Endothelial cell of umbilical vein (primary cell): ENCODE data around the gene IFRD2. TPM values are rescaled to one million over a fixed set of nuclear protein-coding genes. Genes with fewer than 3 reads are reported as not detected.

Experiments
- BruUV-seq: library from RNA; stranded (reverse); fragments of 400-500 nt; replicated peaks from 2 replicates; lab custom pipeline; 2021; lab: Mats Ljungman, UMichigan
- CTCF ChIA-PET: fragments of 300-600, 350-600 bp; sonication (Branson Sonifier 250); formaldehyde crosslinking; loops from one replicate; lab custom pipeline; 2021; ENCODE audit warnings: antibody characterized with exemption, inconsistent platforms; lab: Charles Lee
- POLR2A ChIA-PET: fragments of 300-600, 350-600 bp; sonication (Branson Sonifier 250); formaldehyde crosslinking; loops from one replicate; lab custom pipeline; 2021; ENCODE audit warnings: antibody characterized with exemption, inconsistent platforms; lab: Charles Lee
- DNase-seq: peaks from one replicate; pipeline ENCODE4 v3.0.0-alpha.2; 2011; ENCODE audit warnings: low read depth, low spot score
- FAIRE-seq: peaks from 2 replicates; lab custom pipeline; 2011; peaks lifted over from hg19 to GRCh38; lab: Jason Lieb, UNC
- H2AFZ ChIP-seq: 2 replicates; pipeline ENCODE4 v1.6.0; 2012; ENCODE audit warnings: low read depth, low read length, control low read depth, inconsistent platforms
- H3K27ac ChIP-seq: 2 replicates; pipeline ENCODE4 v1.5.1; 2011; ENCODE audit warnings: low read depth, mild to moderate bottlenecking, control low read depth, low read length, moderate library complexity; ENCODE audit not compliant: insufficient read depth
- H3K27me3 ChIP-seq, 2 experiments: 2 replicates each; pipeline versions ENCODE4 v1.6.0 to v1.6.1; 2011; ENCODE audit warnings: low read length in 2 of 2, mixed read lengths in 1 of 2; ENCODE audit not compliant: control insufficient read depth in 2 of 2, insufficient read depth in 2 of 2
- H3K36me3 ChIP-seq, 2 experiments: 2 replicates in 1 of 2; 3 replicates in 1 of 2; pipeline ENCODE4 v1.5.1; 2011; ENCODE audit warnings: low read length in 2 of 2, mild to moderate bottlenecking in 1 of 2, moderate library complexity in 1 of 2; ENCODE audit not compliant: control insufficient read depth in 2 of 2, insufficient read depth in 2 of 2; ENCODE audit errors: extremely low read depth in 1 of 2
- H3K4me1 ChIP-seq: 3 replicates; pipeline ENCODE4 v1.5.1; 2011; ENCODE audit warnings: mild to moderate bottlenecking, low read length; ENCODE audit not compliant: control insufficient read depth, insufficient read depth; ENCODE audit errors: extremely low read depth
- H3K4me2 ChIP-seq: 2 replicates; pipeline ENCODE4 v1.6.1; 2011; ENCODE audit warnings: low read length, control low read depth, mixed read lengths; ENCODE audit not compliant: insufficient read depth
- H3K4me3 ChIP-seq, 3 experiments: fragments of 200-600 bp in 1 of 3; sonication (generic), shearing (Covaris generic) in 1 of 3; replicated peaks in 1 of 3; 2 replicates each; pipeline ENCODE4 v1.5.1; 2011 to 2016; ENCODE audit warnings: control low read depth in 3 of 3, low read length in 3 of 3, mild to moderate bottlenecking in 2 of 3, inconsistent platforms in 1 of 3, low read depth in 1 of 3, moderate library complexity in 1 of 3; ENCODE audit not compliant: insufficient read depth in 1 of 3
- H3K79me2 ChIP-seq: 2 replicates; pipeline ENCODE4 v1.6.0; 2012; ENCODE audit warnings: low read length, inconsistent platforms; ENCODE audit not compliant: control insufficient read depth, insufficient read depth
- H3K9ac ChIP-seq: replicated peaks from 2 replicates; pipeline ENCODE3; 2011; ENCODE audit warnings: low read length, control low read depth; ENCODE audit not compliant: insufficient read depth; ENCODE audit errors: extremely low read depth
- H3K9me1 ChIP-seq: replicated peaks from 3 replicates; pipeline ENCODE4 v1.6.0; 2011; ENCODE audit warnings: mild to moderate bottlenecking, low read length; ENCODE audit not compliant: control insufficient read depth, insufficient read depth; ENCODE audit errors: extremely low read depth
- H3K9me3 ChIP-seq: replicated peaks from 2 replicates; pipeline ENCODE4 v1.5.1; 2012; ENCODE audit warnings: low read length, inconsistent platforms; ENCODE audit not compliant: control insufficient read depth, insufficient read depth
- H4K20me1 ChIP-seq: replicated peaks from 2 replicates; pipeline ENCODE3; 2011; ENCODE audit warnings: mild to moderate bottlenecking, low read length; ENCODE audit not compliant: control insufficient read depth, insufficient read depth; ENCODE audit errors: extremely low read depth
- EZH2 ChIP-seq: IDR thresholded peaks from 2 replicates; pipeline ENCODE4 v1.6.1; 2012; ENCODE audit warnings: borderline replicate concordance, low read depth, mild to moderate bottlenecking, moderate library complexity, low read length, inconsistent platforms; ENCODE audit not compliant: severe bottlenecking
- FOS ChIP-seq: IDR thresholded peaks from 2 replicates; pipeline ENCODE4 v1.6.1; 2011; ENCODE audit warnings: mild to moderate bottlenecking, low read length, moderate library complexity, borderline replicate concordance; ENCODE audit not compliant: insufficient read depth
- MAX ChIP-seq: IDR thresholded peaks from 2 replicates; pipeline ENCODE4 v1.6.1; 2011; ENCODE audit not compliant: insufficient read depth, insufficient read length
- POLR2A ChIP-seq: IDR thresholded peaks from 2 replicates; pipeline ENCODE4 v1.6.1; 2012; ENCODE audit warnings: low read depth, mild to moderate bottlenecking, control low read depth, low read length
- POLR2AphosphoS5 ChIP-seq: IDR thresholded peaks from 2 replicates; pipeline ENCODE4 v1.6.1; 2012; ENCODE audit warnings: low read depth, mild to moderate bottlenecking, control low read depth, low read length, moderate library complexity; ENCODE audit not compliant: insufficient read depth
- dilution Hi-C: fragments of 300-500 bp; cut with MboI; formaldehyde crosslinking; loops from one replicate; pipeline ENCODE4 v1.15.0; 2019; ENCODE audit warnings: low sequenced_read_pairs; ENCODE audit not compliant: extremely low pct_ligation_motif_present
- intact Hi-C: fragments of 100-400 bp; cut with micrococcal nuclease; formaldehyde crosslinking; loops from one replicate; pipeline ENCODE4 v1.10.0; 2022
- polyA plus RNA-seq, 4 experiments: library from polyadenylated mRNA; depleted of rRNA in 3 of 4; stranded (reverse) in 3 of 4; unstranded in 1 of 4; fragments of >200 nt; gene quantifications; 2 replicates each; pipeline versions ENCODE4 v1.2.1 to v1.2.3, GENCODE V29; 2011 to 2012; ENCODE audit warnings: missing spikeins in 1 of 4
- total RNA-seq: library from RNA; stranded (reverse); gene quantifications from 2 replicates; pipeline ENCODE4 v1.2.3, GENCODE V29; 2021
- TF ChIP-seq, protein P1 (sequence below), 2 donors: IDR thresholded peaks; 1 replicate in 1 of 2; 2 replicates in 1 of 2; pipeline ENCODE4 v1.5.1; 2011; ENCODE audit warnings: low read length in 2 of 2, mild to moderate bottlenecking in 2 of 2, moderate library complexity in 2 of 2, control low read depth in 1 of 2, inconsistent platforms in 1 of 2, low read depth in 1 of 2; ENCODE audit not compliant: insufficient read depth in 1 of 2; ENCODE audit errors: extremely low read depth in 1 of 2

The IFRD2 gene
- total and polyA plus RNA-seq, 2 donors (not counting 3 experiments of a cell fraction or from before 2014, with no cell fraction given) = 99.4 to 111 TPM

GRCh38 chr3:50318163-50318562 is 25.9 kb upstream of the IFRD2 start:
- Histone ChIP-seq H2AFZ (no peak overlapping the region), H3K9me1 (no peaks in the 10 kb centered on the region), H3K9ac (no peak overlapping the region), H4K20me1 (no peaks in the 10 kb centered on the region), H3K9me3 (no peaks in the 10 kb centered on the region), H3K79me2 (peaks cover 52% of the 10 kb centered on the region), H3K4me2 (peak overlapping the region; percentile 69), H3K36me3 (peaks cover 17 to 47% of the 10 kb centered on the region in 2 experiments), H3K27ac (no peak overlapping the region), H3K27me3 (no peaks in the 10 kb centered on the region), H3K4me1 (peaks cover 51% of the 10 kb centered on the region), H3K4me3 (peak overlapping the region in 1 of 3 experiments; percentile 11)
- FAIRE-seq (no peak), DNase-seq (no peak)
- TF ChIP-seq POLR2A = peak; percentile 72
- no peak for TF ChIP-seq MAX
- no TSS peak for BruUV-seq
- intact Hi-C loops = no loop called here
- CTCF ChIA-PET = interaction anchor here (1.6 to 1.7 kb wide), 2 partner anchors 15 to 19 kb away, joined by 3 to 6 read pairs; partner anchors contain the start of genes HYAL1, HYAL3 and NAA80
- dilution Hi-C loops = no loop called here
- POLR2A ChIA-PET = interaction anchor here (0.8 kb wide), 1 partner anchor 10 kb away, joined by 3 read pairs; the partner anchor contains the start of gene TUSC2

- H3K4me1 ChIP-seq = peaks cover 45% of the 10 kb centered on the region
- ChIA-PET POLR2A (interaction anchor here (0.7 kb wide), 1 partner anchor 18 kb away, joined by 3 read pairs; the partner anchor contains the start of genes HYAL3 and NAA80), CTCF (interaction anchor here (0.8 to 1.7 kb wide), 3 partner anchors 11 to 18 kb away, joined by 3 to 6 read pairs (median 4); partner anchors contain the start of genes HYAL1, HYAL3 and NAA80)
- TF ChIP-seq, protein P1, sequence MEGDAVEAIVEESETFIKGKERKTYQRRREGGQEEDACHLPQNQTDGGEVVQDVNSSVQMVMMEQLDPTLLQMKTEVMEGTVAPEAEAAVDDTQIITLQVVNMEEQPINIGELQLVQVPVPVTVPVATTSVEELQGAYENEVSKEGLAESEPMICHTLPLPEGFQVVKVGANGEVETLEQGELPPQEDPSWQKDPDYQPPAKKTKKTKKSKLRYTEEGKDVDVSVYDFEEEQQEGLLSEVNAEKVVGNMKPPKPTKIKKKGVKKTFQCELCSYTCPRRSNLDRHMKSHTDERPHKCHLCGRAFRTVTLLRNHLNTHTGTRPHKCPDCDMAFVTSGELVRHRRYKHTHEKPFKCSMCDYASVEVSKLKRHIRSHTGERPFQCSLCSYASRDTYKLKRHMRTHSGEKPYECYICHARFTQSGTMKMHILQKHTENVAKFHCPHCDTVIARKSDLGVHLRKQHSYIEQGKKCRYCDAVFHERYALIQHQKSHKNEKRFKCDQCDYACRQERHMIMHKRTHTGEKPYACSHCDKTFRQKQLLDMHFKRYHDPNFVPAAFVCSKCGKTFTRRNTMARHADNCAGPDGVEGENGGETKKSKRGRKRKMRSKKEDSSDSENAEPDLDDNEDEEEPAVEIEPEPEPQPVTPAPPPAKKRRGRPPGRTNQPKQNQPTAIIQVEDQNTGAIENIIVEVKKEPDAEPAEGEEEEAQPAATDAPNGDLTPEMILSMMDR (IDR thresholded peaks at IDR 0.05; ENCODE audit: extremely low read depth in 1 of 2, insufficient read depth in 1 of 2, low read depth in 1 of 2, low read length in 2 of 2) = no peak
- no peak for TF ChIP-seq EZH2
- no peak for TF ChIP-seq POLR2A
- peak; percentile 6 for TF ChIP-seq POLR2AphosphoS5
- TF ChIP-seq FOS = no peak
- H3K4me3 ChIP-seq = no peak overlapping the region
- H3K27me3 ChIP-seq = no peaks in the 10 kb centered on the region
- H3K9me3 ChIP-seq = no peaks in the 10 kb centered on the region
- H3K9ac ChIP-seq = no peak overlapping the region
- H2AFZ ChIP-seq = no peak overlapping the region
- H4K20me1 ChIP-seq = no peaks in the 10 kb centered on the region
- dilution Hi-C loops (no loop called here), intact Hi-C loops (no loop called here)
- peaks cover 52% of the 10 kb centered on the region for H3K79me2 ChIP-seq
- DNase-seq (no peak), FAIRE-seq (peak; percentile 59)
- peaks cover 17 to 47% of the 10 kb centered on the region in 2 experiments for H3K36me3 ChIP-seq
- H3K27ac ChIP-seq = peak overlapping the region; percentile 1
- no peaks in the 10 kb centered on the region for H3K9me1 ChIP-seq
- BruUV-seq = no TSS peak
- no peak overlapping the region for H3K4me2 ChIP-seq
Observed at GRCh38 chr3:50317300-50317699, 25.1 kb upstream of the IFRD2 start.
